ENCODE data around the gene WASL.
"Not testable (repeated sequence)": the region's sequence is repeated elsewhere in the genome, so short reads cannot be mapped to it uniquely, and the experiment has no call there.

The WASL gene

GRCh38 chr7:123748734-123749536 is at the start of gene WASL:
TSS of gene WASL (minus strand) at chr7:123749003. CDS start at chr7:123748734, 269 bp downstream.
- peak; percentile 85 for DNase-seq (ENCODE audit: low read depth)

- no peak for DNase-seq (ENCODE audit: low read depth)
These were observed 49.1 kb upstream of the WASL start for GRCh38 chr7:123797673-123798531.

GRCh38 chr7:123796568-123796967 is 47.8 kb upstream of the WASL start:
- DNase-seq (ENCODE audit: low read depth), result no peak

- no peak for DNase-seq (ENCODE audit: low read depth)
These were observed 47.1 kb upstream of the WASL start for GRCh38 chr7:123795917-123796316.

GRCh38 chr7:123795116-123795515 is 46.3 kb upstream of the WASL start:
- DNase-seq (ENCODE audit: low read depth), result not testable (repeated sequence)

- DNase-seq (ENCODE audit: low read depth), result no peak
These were observed 43.7 kb upstream of the WASL start for GRCh38 chr7:123792547-123792946.

- DNase-seq (ENCODE audit: low read depth), result no peak
These were observed 42.2 kb upstream of the WASL start for GRCh38 chr7:123791001-123791400.

- DNase-seq (ENCODE audit: low read depth), result no peak
These were observed 41.0 kb upstream of the WASL start for GRCh38 chr7:123789817-123790216.

- DNase-seq (ENCODE audit: low read depth), result no peak
These were observed 40.5 kb upstream of the WASL start for GRCh38 chr7:123789206-123789784.

- no peak for DNase-seq (ENCODE audit: low read depth)
These were observed 39.8 kb upstream of the WASL start for GRCh38 chr7:123788584-123788983.

GRCh38 chr7:123787220-123788007 is 38.6 kb upstream of the WASL start:
- no peak for DNase-seq (ENCODE audit: low read depth)

- no peak for DNase-seq (ENCODE audit: low read depth)
These were observed 35.5 kb upstream of the WASL start for GRCh38 chr7:123784263-123784662.

GRCh38 chr7:123783820-123784219 is 35.0 kb upstream of the WASL start:
- DNase-seq (ENCODE audit: low read depth), result no peak

GRCh38 chr7:123782071-123782798 is 33.4 kb upstream of the WASL start:
- DNase-seq (ENCODE audit: low read depth), result no peak

GRCh38 chr7:123780472-123780871 is 31.7 kb upstream of the WASL start:
- not testable (repeated sequence) for DNase-seq (ENCODE audit: low read depth)

GRCh38 chr7:123774496-123774895 is 25.7 kb upstream of the WASL start:
- DNase-seq (ENCODE audit: low read depth), result no peak

- DNase-seq (ENCODE audit: low read depth), result no peak
These were observed 24.7 kb upstream of the WASL start for GRCh38 chr7:123773481-123773880.

- no peak for DNase-seq (ENCODE audit: low read depth)
These were observed 23.8 kb upstream of the WASL start for GRCh38 chr7:123772652-123773051.

- DNase-seq (ENCODE audit: low read depth), result no peak
These were observed 23.0 kb upstream of the WASL start for GRCh38 chr7:123771846-123772245.

- no peak for DNase-seq (ENCODE audit: low read depth)
These were observed 22.5 kb upstream of the WASL start for GRCh38 chr7:123771256-123771655.

GRCh38 chr7:123770378-123770777 is 21.6 kb upstream of the WASL start:
- no peak for DNase-seq (ENCODE audit: low read depth)

All from activated T-cell treated with anti-CD3 and anti-CD28 coated beads for 24 hours (primary cell).